ENCODE results near the gene ABL2.

DNA sequence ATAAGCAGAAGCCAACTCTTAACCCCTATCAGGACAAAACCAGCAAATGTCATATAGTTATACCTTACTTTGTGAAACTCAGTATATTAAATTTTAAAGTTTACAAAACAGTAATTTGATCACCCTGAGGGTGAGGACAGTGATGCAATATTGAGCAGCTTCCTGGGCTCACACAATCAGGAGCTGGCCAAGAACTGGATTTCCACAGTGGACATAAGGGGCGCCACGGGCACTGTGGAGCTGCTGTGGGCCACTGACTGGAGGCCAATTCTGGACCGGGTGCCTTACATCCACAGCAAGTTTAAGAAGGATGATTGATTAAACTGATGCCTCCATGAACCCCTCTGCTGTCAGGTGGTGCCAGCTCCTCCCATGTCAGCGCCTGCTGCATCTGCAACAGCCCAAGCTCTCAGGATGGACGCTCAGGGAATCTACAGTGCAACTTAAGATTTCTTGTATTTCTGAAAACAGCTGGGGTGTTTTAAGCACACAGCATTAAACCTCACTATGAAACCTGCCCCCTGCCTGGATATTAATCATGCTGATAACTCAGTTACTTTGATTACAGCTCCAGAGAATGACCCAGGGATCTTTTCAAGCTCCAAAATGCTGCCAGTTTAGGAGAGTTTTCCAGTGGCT lies 91.7 kb downstream of the ABL2 start:
- TF ChIP-seq POLR2A (IDR thresholded peaks at IDR 0.05; ENCODE audit: extremely low read depth, insufficient read length): no peak
- TF ChIP-seq, protein P1, sequence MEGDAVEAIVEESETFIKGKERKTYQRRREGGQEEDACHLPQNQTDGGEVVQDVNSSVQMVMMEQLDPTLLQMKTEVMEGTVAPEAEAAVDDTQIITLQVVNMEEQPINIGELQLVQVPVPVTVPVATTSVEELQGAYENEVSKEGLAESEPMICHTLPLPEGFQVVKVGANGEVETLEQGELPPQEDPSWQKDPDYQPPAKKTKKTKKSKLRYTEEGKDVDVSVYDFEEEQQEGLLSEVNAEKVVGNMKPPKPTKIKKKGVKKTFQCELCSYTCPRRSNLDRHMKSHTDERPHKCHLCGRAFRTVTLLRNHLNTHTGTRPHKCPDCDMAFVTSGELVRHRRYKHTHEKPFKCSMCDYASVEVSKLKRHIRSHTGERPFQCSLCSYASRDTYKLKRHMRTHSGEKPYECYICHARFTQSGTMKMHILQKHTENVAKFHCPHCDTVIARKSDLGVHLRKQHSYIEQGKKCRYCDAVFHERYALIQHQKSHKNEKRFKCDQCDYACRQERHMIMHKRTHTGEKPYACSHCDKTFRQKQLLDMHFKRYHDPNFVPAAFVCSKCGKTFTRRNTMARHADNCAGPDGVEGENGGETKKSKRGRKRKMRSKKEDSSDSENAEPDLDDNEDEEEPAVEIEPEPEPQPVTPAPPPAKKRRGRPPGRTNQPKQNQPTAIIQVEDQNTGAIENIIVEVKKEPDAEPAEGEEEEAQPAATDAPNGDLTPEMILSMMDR (IDR thresholded peaks at IDR 0.05; ENCODE audit: low read depth, low read length): no peak
- no peak for TF ChIP-seq MYC (IDR thresholded peaks at IDR 0.05; ENCODE audit: low read depth, low read length)
- TF ChIP-seq, protein P2, sequence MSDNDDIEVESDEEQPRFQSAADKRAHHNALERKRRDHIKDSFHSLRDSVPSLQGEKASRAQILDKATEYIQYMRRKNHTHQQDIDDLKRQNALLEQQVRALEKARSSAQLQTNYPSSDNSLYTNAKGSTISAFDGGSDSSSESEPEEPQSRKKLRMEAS (IDR thresholded peaks at IDR 0.05; ENCODE audit: low read depth, low read length): no peak
